Measurements from ENCODE around the gene DEGS1. TPM values are rescaled to one million over a fixed set of nuclear protein-coding genes. Genes with fewer than 3 reads are reported as not detected.

DEGS1 gene
- total and polyA plus RNA-seq, 5 donors: 69.3 to 83.9 (median 74.9) TPM

- no peaks in the 10 kb centered on the region for H3K9me3 ChIP-seq (ENCODE audit: control insufficient read depth, low read length)
- 89% methylated on average over 2 of the region's 2 CpGs for WGBS
- ATAC-seq (no peak), DNase-seq (no peak)
- no peaks in the 10 kb centered on the region for H3K27me3 ChIP-seq (ENCODE audit: control insufficient read depth, insufficient read depth)
- intact Hi-C loops (cut with DNase I): no loop called here
- H3K4me3 ChIP-seq (ENCODE audit: low read length): no peak overlapping the region
- no peaks in the 10 kb centered on the region for H3K4me1 ChIP-seq (ENCODE audit: control insufficient read depth, insufficient read depth, low read length)
- no peak overlapping the region for H3K27ac ChIP-seq (ENCODE audit: low read length)
These were observed 19.7 kb upstream of the DEGS1 start for GRCh38 chr1:224163311-224163710.

- Histone ChIP-seq H3K4me1 (ENCODE audit: control insufficient read depth, insufficient read depth, low read length) (no peaks in the 10 kb centered on the region), H3K9me3 (ENCODE audit: control insufficient read depth, low read length) (no peaks in the 10 kb centered on the region), H3K27me3 (ENCODE audit: control insufficient read depth, insufficient read depth) (no peaks in the 10 kb centered on the region), H3K27ac (ENCODE audit: low read length) (peak overlapping the region; percentile 8), H3K4me3 (ENCODE audit: low read length) (no peak overlapping the region)
- WGBS: 14% methylated on average over 5 of the region's 5 CpGs
- ATAC-seq: peak; percentile 89 to 91
- intact Hi-C loops (cut with DNase I): no loop called here
- DNase-seq: peak in 2 of 3 donors; percentile 35 to 65
These were observed 14.1 kb upstream of the DEGS1 start for GRCh38 chr1:224168859-224169380.

- no peak for DNase-seq
- WGBS: 89% methylated on average over 4 of the region's 4 CpGs
- Histone ChIP-seq H3K27ac (ENCODE audit: low read length) (no peak overlapping the region), H3K27me3 (ENCODE audit: control insufficient read depth, insufficient read depth) (no peaks in the 10 kb centered on the region), H3K9me3 (ENCODE audit: control insufficient read depth, low read length) (no peaks in the 10 kb centered on the region), H3K4me3 (ENCODE audit: low read length) (no peak overlapping the region), H3K4me1 (ENCODE audit: control insufficient read depth, insufficient read depth, low read length) (no peaks in the 10 kb centered on the region)
- ATAC-seq: no peak
- intact Hi-C loops (cut with DNase I): no loop called here
These were observed 13.2 kb upstream of the DEGS1 start for GRCh38 chr1:224169718-224170270.

GRCh38 chr1:224170343-224170742 is 12.7 kb upstream of the DEGS1 start:
- H3K9me3 ChIP-seq (ENCODE audit: control insufficient read depth, low read length): no peaks in the 10 kb centered on the region
- DNase-seq (no peak), ATAC-seq (no peak)
- intact Hi-C loops (cut with DNase I): no loop called here
- no peak overlapping the region for H3K27ac ChIP-seq (ENCODE audit: low read length)
- 88% methylated on average over 4 of the region's 4 CpGs for WGBS
- H3K4me3 ChIP-seq (ENCODE audit: low read length): no peak overlapping the region
- no peaks in the 10 kb centered on the region for H3K27me3 ChIP-seq (ENCODE audit: control insufficient read depth, insufficient read depth)
- H3K4me1 ChIP-seq (ENCODE audit: control insufficient read depth, insufficient read depth, low read length): no peaks in the 10 kb centered on the region

GRCh38 chr1:224170748-224171478 is 12.1 kb upstream of the DEGS1 start:
- intact Hi-C loops (cut with DNase I): no loop called here
- Histone ChIP-seq H3K4me1 (ENCODE audit: control insufficient read depth, insufficient read depth, low read length) (no peaks in the 10 kb centered on the region), H3K4me3 (ENCODE audit: low read length) (no peak overlapping the region), H3K27ac (ENCODE audit: low read length) (no peak overlapping the region), H3K9me3 (ENCODE audit: control insufficient read depth, low read length) (no peaks in the 10 kb centered on the region), H3K27me3 (ENCODE audit: control insufficient read depth, insufficient read depth) (no peaks in the 10 kb centered on the region)
- ATAC-seq (peak in 1 of 2 donors; percentile 47), DNase-seq (no peak)
- WGBS: 85% methylated on average over 9 of the region's 9 CpGs

GRCh38 chr1:224172229-224172628 is 10.8 kb upstream of the DEGS1 start:
- Histone ChIP-seq H3K9me3 (ENCODE audit: control insufficient read depth, low read length) (no peaks in the 10 kb centered on the region), H3K4me3 (ENCODE audit: low read length) (no peak overlapping the region), H3K27ac (ENCODE audit: low read length) (no peak overlapping the region), H3K4me1 (ENCODE audit: control insufficient read depth, insufficient read depth, low read length) (no peaks in the 10 kb centered on the region), H3K27me3 (ENCODE audit: control insufficient read depth, insufficient read depth) (no peaks in the 10 kb centered on the region)
- intact Hi-C loops (cut with DNase I): no loop called here
- 84% methylated on average over 3 of the region's 3 CpGs for WGBS
- ATAC-seq (no peak), DNase-seq (no peak)

- WGBS: 91% methylated on average over 5 of the region's 5 CpGs
- DNase-seq (no peak), ATAC-seq (no peak)
- no peak overlapping the region for H3K27ac ChIP-seq (ENCODE audit: low read length)
- H3K9me3 ChIP-seq (ENCODE audit: control insufficient read depth, low read length): no peaks in the 10 kb centered on the region
- intact Hi-C loops (cut with DNase I): no loop called here
- no peak overlapping the region for H3K4me3 ChIP-seq (ENCODE audit: low read length)
- H3K4me1 ChIP-seq (ENCODE audit: control insufficient read depth, insufficient read depth, low read length): no peaks in the 10 kb centered on the region
- H3K27me3 ChIP-seq (ENCODE audit: control insufficient read depth, insufficient read depth): no peaks in the 10 kb centered on the region
These were observed 9.5 kb upstream of the DEGS1 start for GRCh38 chr1:224173523-224173922.

- H3K4me3 ChIP-seq (ENCODE audit: low read length): no peak overlapping the region
- ATAC-seq (peak; percentile 74 to 91), DNase-seq (peak in 2 of 3 donors; percentile 71 to 76)
- intact Hi-C loops (cut with DNase I): no loop called here
- 11% methylated on average over 21 of the region's 21 CpGs for WGBS
- H3K27ac ChIP-seq (ENCODE audit: low read length): no peak overlapping the region
- no peaks in the 10 kb centered on the region for H3K4me1 ChIP-seq (ENCODE audit: control insufficient read depth, insufficient read depth, low read length)
- no peaks in the 10 kb centered on the region for H3K27me3 ChIP-seq (ENCODE audit: control insufficient read depth, insufficient read depth)
- H3K9me3 ChIP-seq (ENCODE audit: control insufficient read depth, low read length): no peaks in the 10 kb centered on the region
These were observed 7.4 kb upstream of the DEGS1 start for GRCh38 chr1:224175617-224176016.

GRCh38 chr1:224177356-224177999 is 5.6 kb upstream of the DEGS1 start:
- Histone ChIP-seq H3K9me3 (ENCODE audit: control insufficient read depth, low read length) (no peaks in the 10 kb centered on the region), H3K27ac (ENCODE audit: low read length) (no peak overlapping the region), H3K27me3 (ENCODE audit: control insufficient read depth, insufficient read depth) (no peaks in the 10 kb centered on the region), H3K4me3 (ENCODE audit: low read length) (no peak overlapping the region), H3K4me1 (ENCODE audit: control insufficient read depth, insufficient read depth, low read length) (no peaks in the 10 kb centered on the region)
- intact Hi-C loops (cut with DNase I): no loop called here
- ATAC-seq: no peak
- no peak for DNase-seq
- WGBS: 92% methylated on average over 9 of the region's 9 CpGs

GRCh38 chr1:224178894-224179293 is 4.1 kb upstream of the DEGS1 start:
- no peak for ATAC-seq

GRCh38 chr1:224180783-224181452 is 2.1 kb upstream of the DEGS1 start:
- Histone ChIP-seq H3K27me3 (ENCODE audit: control insufficient read depth, insufficient read depth) (no peaks in the 10 kb centered on the region), H3K4me1 (ENCODE audit: control insufficient read depth, insufficient read depth, low read length) (peaks cover 6% of the 10 kb centered on the region), H3K9me3 (ENCODE audit: control insufficient read depth, low read length) (no peaks in the 10 kb centered on the region), H3K4me3 (ENCODE audit: low read length) (no peak overlapping the region), H3K27ac (ENCODE audit: low read length) (no peak overlapping the region)
- intact Hi-C loops (cut with DNase I): loop anchor here in 1 of 4 donors (10.0 kb wide), 1 partner anchor 64 kb away; no protein-coding TSS in a partner anchor
- DNase-seq: no peak
- ATAC-seq: no peak
- WGBS: 89% methylated on average over 11 of the region's 11 CpGs

More at GRCh38 chr1:224178894-224179293, 4.1 kb upstream of the DEGS1 start:
- DNase-seq: no peak
- WGBS: 95% methylated on average over 5 of the region's 5 CpGs
- H3K27ac ChIP-seq (ENCODE audit: low read length): no peak overlapping the region
- H3K27me3 ChIP-seq (ENCODE audit: control insufficient read depth, insufficient read depth): no peaks in the 10 kb centered on the region
- no peaks in the 10 kb centered on the region for H3K9me3 ChIP-seq (ENCODE audit: control insufficient read depth, low read length)
- H3K4me3 ChIP-seq (ENCODE audit: low read length): no peak overlapping the region
- intact Hi-C loops (cut with DNase I): no loop called here
- no peaks in the 10 kb centered on the region for H3K4me1 ChIP-seq (ENCODE audit: control insufficient read depth, insufficient read depth, low read length)

Measured in right cardiac atrium (tissue), 5 donors.